Erythroblast (primary cell): ENCODE data around the gene ATXN2.
"Not testable (repeated sequence)": the region's sequence is repeated elsewhere in the genome, so short reads cannot be mapped to it uniquely, and the experiment has no call there.

Source experiments
- DNase-seq, 2 experiments: peaks; one replicate each; lab custom pipeline; 2025; lab: John Stamatoyannopoulos, UW
- GATA1 ChIP-seq: IDR thresholded peaks from 2 replicates; pipeline ENCODE4 v1.6.1; 2011; ENCODE audit warnings: low read depth, mild to moderate bottlenecking, control low read depth, low read length, moderate library complexity
- POLR2A ChIP-seq: IDR thresholded peaks from 2 replicates; pipeline ENCODE4 v1.6.1; 2011; ENCODE audit warnings: mild to moderate bottlenecking, low read length

Gene ATXN2

GRCh38 chr12:111598637-111599452 is at the start of gene ATXN2:
ATXN2 (minus strand) TSS chr12:111599315; CDS start chr12:111599034, 281 bp downstream.
- TF ChIP-seq GATA1 (no peak), POLR2A (no peak)
- DNase-seq: peak in 1 of 2 experiments; percentile 95

GRCh38 chr12:111645433-111645832 is 46.3 kb upstream of the ATXN2 start:
- DNase-seq: no peak
- TF ChIP-seq POLR2A (no peak), GATA1 (no peak)

- TF ChIP-seq POLR2A (no peak), GATA1 (no peak)
- peak; percentile 50 to 63 for DNase-seq
Observed at GRCh38 chr12:111643427-111643826, 44.3 kb upstream of the ATXN2 start.

GRCh38 chr12:111642681-111643426 is 43.7 kb upstream of the ATXN2 start:
- DNase-seq: peak; percentile 19 to 35
- TF ChIP-seq GATA1 (no peak), POLR2A (no peak)

GRCh38 chr12:111640506-111640905 is 41.4 kb upstream of the ATXN2 start:
- DNase-seq: no peak
- TF ChIP-seq GATA1: no peak
- no peak for TF ChIP-seq POLR2A

GRCh38 chr12:111638556-111638955 is 39.4 kb upstream of the ATXN2 start:
- TF ChIP-seq POLR2A (no peak), GATA1 (no peak)
- DNase-seq: no peak

GRCh38 chr12:111636209-111636945 is 37.3 kb upstream of the ATXN2 start:
- TF ChIP-seq POLR2A (no peak), GATA1 (no peak)
- DNase-seq: peak; percentile 79 to 93

GRCh38 chr12:111635524-111635923 is 36.4 kb upstream of the ATXN2 start:
- no peak for TF ChIP-seq GATA1
- DNase-seq: peak; percentile 63 to 77

GRCh38 chr12:111628505-111629260 is 29.6 kb upstream of the ATXN2 start:
- DNase-seq: no peak
- TF ChIP-seq POLR2A (no peak), GATA1 (no peak)

GRCh38 chr12:111626230-111626629 is 27.1 kb upstream of the ATXN2 start:
- no peak for DNase-seq
- TF ChIP-seq POLR2A (no peak), GATA1 (no peak)

GRCh38 chr12:111624540-111624939 is 25.4 kb upstream of the ATXN2 start:
- DNase-seq: no peak
- no peak for TF ChIP-seq POLR2A
- no peak for TF ChIP-seq GATA1

GRCh38 chr12:111617841-111618240 is 18.7 kb upstream of the ATXN2 start:
- not testable (repeated sequence) for DNase-seq

GRCh38 chr12:111616177-111616623 is 17.1 kb upstream of the ATXN2 start:
- no peak for TF ChIP-seq POLR2A
- no peak for DNase-seq
